ENCODE data around the gene HDGFL3. TPM values are rescaled to one million over a fixed set of nuclear protein-coding genes. Genes with fewer than 3 reads are reported as not detected.

Gene HDGFL3
- total and polyA plus RNA-seq, 2 experiments from 2014 or later: 31.3 to 50.6 TPM

DNA sequence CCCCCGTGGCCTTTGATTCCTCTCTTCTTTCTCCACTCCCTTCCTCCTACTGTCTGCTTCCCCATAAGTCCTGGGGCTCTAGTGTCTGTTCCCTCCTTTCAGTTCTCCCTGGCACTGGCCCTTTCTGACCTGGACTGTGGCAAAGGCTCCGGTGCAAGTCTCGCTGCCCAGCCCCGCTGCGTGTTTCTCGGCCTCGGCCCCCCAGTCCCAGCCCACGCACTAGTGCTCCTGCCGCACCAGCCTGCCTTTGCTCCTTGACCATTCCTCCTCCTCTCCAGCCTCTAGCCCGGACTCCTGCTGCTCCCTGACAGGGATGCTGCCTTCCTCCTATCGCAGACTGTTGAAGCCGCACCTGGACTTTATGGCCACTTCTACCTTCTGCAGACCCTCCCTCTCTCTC is 98.1 kb downstream of the HDGFL3 start:
- Histone ChIP-seq H3K9me3 (ENCODE audit: low read depth) (no peaks in the 10 kb centered on the region), H3K27me3 (peaks cover 48% of the 10 kb centered on the region), H3K79me2 (no peaks in the 10 kb centered on the region), H4K20me1 (ENCODE audit: insufficient read depth, poor library complexity, severe bottlenecking) (no peaks in the 10 kb centered on the region), H3K4me3 (no peak overlapping the region), H3K27ac (no peak overlapping the region), H3K9me2 (replicated peaks; ENCODE audit: insufficient read depth) (no peaks in the 10 kb centered on the region), H3K4me1 (ENCODE audit: insufficient read depth) (no peaks in the 10 kb centered on the region), H3K4me2 (no peak overlapping the region), H3K36me3 (replicated peaks; ENCODE audit: insufficient read depth, low read depth) (no peaks in the 10 kb centered on the region), H2AFZ (no peak overlapping the region)
- 96% methylated on average over 12 of the region's 12 CpGs for WGBS (ENCODE audit: low lambda C conversion rate, missing lambda C conversion rate)
- DNase-seq (ENCODE audit: low spot score): no peak
- TF ChIP-seq EZH2phosphoT487 (IDR thresholded peaks at IDR 0.05; ENCODE audit: low read depth, severe bottlenecking, unreplicated experiment) (no peak), EZH2 (IDR thresholded peaks at IDR 0.05; ENCODE audit: borderline replicate concordance) (no peak)
- TF ChIP-seq, protein P1, sequence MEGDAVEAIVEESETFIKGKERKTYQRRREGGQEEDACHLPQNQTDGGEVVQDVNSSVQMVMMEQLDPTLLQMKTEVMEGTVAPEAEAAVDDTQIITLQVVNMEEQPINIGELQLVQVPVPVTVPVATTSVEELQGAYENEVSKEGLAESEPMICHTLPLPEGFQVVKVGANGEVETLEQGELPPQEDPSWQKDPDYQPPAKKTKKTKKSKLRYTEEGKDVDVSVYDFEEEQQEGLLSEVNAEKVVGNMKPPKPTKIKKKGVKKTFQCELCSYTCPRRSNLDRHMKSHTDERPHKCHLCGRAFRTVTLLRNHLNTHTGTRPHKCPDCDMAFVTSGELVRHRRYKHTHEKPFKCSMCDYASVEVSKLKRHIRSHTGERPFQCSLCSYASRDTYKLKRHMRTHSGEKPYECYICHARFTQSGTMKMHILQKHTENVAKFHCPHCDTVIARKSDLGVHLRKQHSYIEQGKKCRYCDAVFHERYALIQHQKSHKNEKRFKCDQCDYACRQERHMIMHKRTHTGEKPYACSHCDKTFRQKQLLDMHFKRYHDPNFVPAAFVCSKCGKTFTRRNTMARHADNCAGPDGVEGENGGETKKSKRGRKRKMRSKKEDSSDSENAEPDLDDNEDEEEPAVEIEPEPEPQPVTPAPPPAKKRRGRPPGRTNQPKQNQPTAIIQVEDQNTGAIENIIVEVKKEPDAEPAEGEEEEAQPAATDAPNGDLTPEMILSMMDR (IDR thresholded peaks at IDR 0.05; ENCODE audit: poor library complexity): no peak

DNA sequence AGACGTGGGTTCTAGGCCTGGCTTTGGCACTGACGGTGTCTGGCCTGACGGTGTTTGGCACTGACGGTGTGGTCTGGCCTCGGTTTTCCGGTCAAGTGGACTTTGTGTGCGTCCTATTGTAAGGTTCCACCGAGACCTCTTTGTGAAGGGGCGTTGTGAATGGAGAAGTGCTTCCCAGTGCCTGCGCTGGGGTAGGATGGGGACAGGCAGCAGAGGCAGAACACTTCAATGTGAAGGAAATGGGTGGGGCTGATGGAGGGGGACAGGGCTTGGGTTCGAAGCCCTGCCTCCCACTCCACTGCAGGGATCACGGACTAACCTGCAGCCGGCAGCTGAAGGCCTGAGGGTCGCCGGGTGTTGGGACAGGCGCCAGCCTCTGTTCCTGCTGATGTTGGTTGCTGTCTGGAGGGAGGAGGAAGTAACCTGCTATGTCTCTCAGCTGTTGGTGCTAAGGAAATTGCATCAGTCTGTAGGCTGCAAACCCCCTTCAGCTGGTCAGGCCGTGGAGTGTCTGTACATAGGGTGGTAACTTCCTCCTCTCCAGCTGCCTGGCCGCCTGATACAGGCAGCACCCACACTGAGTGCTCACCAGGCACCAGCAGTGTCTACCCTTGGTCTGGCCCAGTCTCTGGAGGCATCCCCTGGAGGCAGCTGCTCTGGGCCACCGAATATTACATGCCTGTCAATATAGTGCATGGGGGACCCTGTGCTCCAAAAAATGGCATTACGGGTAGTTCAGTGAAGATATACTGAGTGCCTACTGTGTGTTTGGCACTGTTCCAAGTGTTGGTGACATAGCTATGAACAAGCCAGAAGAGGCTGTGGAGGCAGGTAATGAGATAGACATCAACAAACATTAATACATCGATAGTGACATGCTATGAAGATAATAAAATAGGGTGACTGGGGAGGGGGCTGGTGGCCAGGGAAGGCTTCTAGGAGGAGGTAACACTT is 99.1 kb downstream of the HDGFL3 start:
- Histone ChIP-seq H3K4me1 (ENCODE audit: insufficient read depth) (no peaks in the 10 kb centered on the region), H3K27ac (no peak overlapping the region), H3K4me3 (no peak overlapping the region), H3K79me2 (no peaks in the 10 kb centered on the region), H4K20me1 (ENCODE audit: insufficient read depth, poor library complexity, severe bottlenecking) (no peaks in the 10 kb centered on the region), H3K27me3 (peaks cover 56% of the 10 kb centered on the region), H2AFZ (no peak overlapping the region), H3K36me3 (replicated peaks; ENCODE audit: insufficient read depth, low read depth) (no peaks in the 10 kb centered on the region), H3K9me2 (replicated peaks; ENCODE audit: insufficient read depth) (no peaks in the 10 kb centered on the region), H3K4me2 (no peak overlapping the region), H3K9me3 (ENCODE audit: low read depth) (no peaks in the 10 kb centered on the region)
- 76% methylated on average over 21 of the region's 21 CpGs for WGBS (ENCODE audit: low lambda C conversion rate, missing lambda C conversion rate)
- DNase-seq (ENCODE audit: low spot score): no peak
- TF ChIP-seq, protein P1 (IDR thresholded peaks at IDR 0.05; ENCODE audit: poor library complexity): no peak
- no peak for TF ChIP-seq EZH2phosphoT487 (IDR thresholded peaks at IDR 0.05; ENCODE audit: low read depth, severe bottlenecking, unreplicated experiment)
- TF ChIP-seq EZH2 (IDR thresholded peaks at IDR 0.05; ENCODE audit: borderline replicate concordance): no peak

DNA sequence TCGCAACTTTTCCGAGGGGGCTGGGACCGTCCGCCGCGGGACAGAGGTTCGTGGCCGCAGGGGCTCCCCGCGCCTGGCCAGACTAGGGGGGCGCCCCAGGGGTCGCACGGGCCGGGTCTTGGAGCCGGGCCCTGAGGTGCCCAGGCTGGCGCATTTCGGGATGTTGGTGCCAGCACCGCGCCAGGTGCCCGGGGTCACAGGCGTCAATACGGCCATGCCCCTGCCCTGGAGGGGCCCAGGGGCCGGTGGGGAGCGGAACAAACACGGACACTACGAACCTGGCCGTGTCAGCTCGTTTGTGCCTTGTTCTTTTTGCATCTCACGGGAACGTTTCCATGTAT is 99.8 kb downstream of the HDGFL3 start:
- Histone ChIP-seq H3K4me2 (peak overlapping the region; percentile 92), H2AFZ (peak overlapping the region; percentile 63), H3K4me1 (ENCODE audit: insufficient read depth) (no peaks in the 10 kb centered on the region), H3K36me3 (replicated peaks; ENCODE audit: insufficient read depth, low read depth) (no peaks in the 10 kb centered on the region), H3K9me3 (ENCODE audit: low read depth) (no peaks in the 10 kb centered on the region), H3K9me2 (replicated peaks; ENCODE audit: insufficient read depth) (no peaks in the 10 kb centered on the region), H3K79me2 (no peaks in the 10 kb centered on the region), H3K27me3 (peaks cover 56% of the 10 kb centered on the region), H4K20me1 (ENCODE audit: insufficient read depth, poor library complexity, severe bottlenecking) (no peaks in the 10 kb centered on the region), H3K27ac (no peak overlapping the region), H3K4me3 (peak overlapping the region; percentile 49)
- 66% methylated on average over 16 of the region's 30 CpGs for WGBS (ENCODE audit: low lambda C conversion rate, missing lambda C conversion rate)
- TF ChIP-seq EZH2phosphoT487 (IDR thresholded peaks at IDR 0.05; ENCODE audit: low read depth, severe bottlenecking, unreplicated experiment) (no peak), EZH2 (IDR thresholded peaks at IDR 0.05; ENCODE audit: borderline replicate concordance) (peak; percentile 1)
- no peak for DNase-seq (ENCODE audit: low spot score)

Measured in hepatocyte (in vitro differentiated cells).